ENCODE results near the gene HTR3B.

DNA sequence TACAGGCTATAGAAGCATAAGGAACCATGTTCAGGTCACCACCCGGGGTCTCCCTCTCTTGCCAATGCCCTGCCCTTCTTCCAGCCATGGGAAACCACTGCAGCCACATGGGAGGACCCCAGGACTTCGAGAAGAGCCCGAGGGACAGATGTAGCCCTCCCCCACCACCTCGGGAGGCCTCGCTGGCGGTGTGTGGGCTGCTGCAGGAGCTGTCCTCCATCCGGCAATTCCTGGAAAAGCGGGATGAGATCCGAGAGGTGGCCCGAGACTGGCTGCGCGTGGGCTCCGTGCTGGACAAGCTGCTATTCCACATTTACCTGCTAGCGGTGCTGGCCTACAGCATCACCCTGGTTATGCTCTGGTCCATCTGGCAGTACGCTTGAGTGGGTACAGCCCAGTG, 84.8 kb downstream of the HTR3B start:
- TF ChIP-seq, protein P1, sequence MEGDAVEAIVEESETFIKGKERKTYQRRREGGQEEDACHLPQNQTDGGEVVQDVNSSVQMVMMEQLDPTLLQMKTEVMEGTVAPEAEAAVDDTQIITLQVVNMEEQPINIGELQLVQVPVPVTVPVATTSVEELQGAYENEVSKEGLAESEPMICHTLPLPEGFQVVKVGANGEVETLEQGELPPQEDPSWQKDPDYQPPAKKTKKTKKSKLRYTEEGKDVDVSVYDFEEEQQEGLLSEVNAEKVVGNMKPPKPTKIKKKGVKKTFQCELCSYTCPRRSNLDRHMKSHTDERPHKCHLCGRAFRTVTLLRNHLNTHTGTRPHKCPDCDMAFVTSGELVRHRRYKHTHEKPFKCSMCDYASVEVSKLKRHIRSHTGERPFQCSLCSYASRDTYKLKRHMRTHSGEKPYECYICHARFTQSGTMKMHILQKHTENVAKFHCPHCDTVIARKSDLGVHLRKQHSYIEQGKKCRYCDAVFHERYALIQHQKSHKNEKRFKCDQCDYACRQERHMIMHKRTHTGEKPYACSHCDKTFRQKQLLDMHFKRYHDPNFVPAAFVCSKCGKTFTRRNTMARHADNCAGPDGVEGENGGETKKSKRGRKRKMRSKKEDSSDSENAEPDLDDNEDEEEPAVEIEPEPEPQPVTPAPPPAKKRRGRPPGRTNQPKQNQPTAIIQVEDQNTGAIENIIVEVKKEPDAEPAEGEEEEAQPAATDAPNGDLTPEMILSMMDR (IDR thresholded peaks at IDR 0.05) = no peak
- no peak for TF ChIP-seq EP300 (IDR thresholded peaks at IDR 0.05)
